Kidney (tissue), 14 donors: ENCODE results near the gene SSBP4. TPM values are rescaled to one million over a fixed set of nuclear protein-coding genes. Genes with fewer than 3 reads are reported as not detected.

Source experiments
- DNase-seq, 5 donors: peaks; one replicate each; pipeline ENCODE4 v3.0.0-alpha.2; 2013 to 2020
- FAIRE-seq: peaks from 2 replicates; lab custom pipeline; 2012; peaks lifted over from hg19 to GRCh38; lab: Jason Lieb, UNC
- H3K27ac ChIP-seq, 2 donors: one replicate each; pipeline ENCODE4 v1.7.0; 2013; ENCODE audit warnings: low read depth in 2 of 2, low read length in 2 of 2, inconsistent platforms in 1 of 2
- H3K27me3 ChIP-seq: one replicate; pipeline ENCODE4 v1.7.1; 2013; ENCODE audit warnings: low read length, inconsistent platforms; ENCODE audit not compliant: control insufficient read depth, insufficient read depth
- H3K36me3 ChIP-seq, 3 donors: one replicate each; pipeline versions ENCODE4 v1.7.0 to v1.7.1; 2013; ENCODE audit warnings: low read length in 3 of 3, control low read depth in 1 of 3, inconsistent platforms in 1 of 3; ENCODE audit not compliant: insufficient read depth in 3 of 3, control insufficient read depth in 2 of 3
- H3K4me1 ChIP-seq, 3 donors: one replicate each; pipeline versions ENCODE4 v1.7.0 to v1.7.1; 2013; ENCODE audit warnings: low read length in 3 of 3, inconsistent platforms in 1 of 3, low read depth in 1 of 3; ENCODE audit not compliant: control insufficient read depth in 2 of 3, insufficient read depth in 2 of 3
- H3K4me3 ChIP-seq, 3 donors: one replicate each; pipeline versions ENCODE4 v1.7.0 to v1.8.1; 2013; ENCODE audit warnings: low read length in 3 of 3, control low read depth in 1 of 3, inconsistent platforms in 1 of 3
- H3K9ac ChIP-seq, 3 donors: one replicate each; pipeline versions ENCODE4 v1.7.0 to v1.7.1; 2013; ENCODE audit warnings: low read length in 3 of 3, control low read depth in 1 of 3, inconsistent platforms in 1 of 3
- H3K9me3 ChIP-seq, 3 donors: one replicate each; pipeline versions ENCODE4 v1.7.0 to v1.7.1; 2013; ENCODE audit warnings: low read length in 3 of 3, control low read depth in 1 of 3, inconsistent platforms in 1 of 3; ENCODE audit not compliant: control insufficient read depth in 2 of 3, insufficient read depth in 1 of 3
- CTCF ChIP-seq: IDR thresholded peaks from 3 replicates; pipeline ENCODE4 v1.5.1; 2012; ENCODE audit warnings: mild to moderate bottlenecking, moderate library complexity, borderline replicate concordance; ENCODE audit not compliant: insufficient read depth; ENCODE audit errors: extremely low read depth
- intact Hi-C: fragments of 100-400 bp; cut with DNase I; formaldehyde crosslinking; loops from one replicate; pipeline ENCODE4 v1.11.1; 2022
- polyA plus RNA-seq: library from polyadenylated mRNA; stranded (reverse); fragments of 350-450 nt; fragmentation: Illumina TruSeq; extraction: RNeasy Lipid Tissue Mini Kit (QIAGEN cat#74804); gene quantifications from one replicate; pipeline ENCODE4 v1.2.3, GENCODE V29; 2014; ENCODE audit warnings: low read depth, low replicate concordance; ENCODE audit not compliant: insufficient read depth
- total RNA-seq: library from RNA; stranded (reverse); fragmentation: NEBNext Ultra II Directional; extraction: Animal tissue kit (Norgen Biotek cat#: 25700); gene quantifications from one replicate; pipeline ENCODE4 v1.2.1, GENCODE V29; 2021
- donor health status: control.
- donor health status: control.
- donor health status: control.
- donor health status: control.
- donor health status: control.
- donor health status: DM: yes; HTN: yes; CAD: no.
- donor health status: Normal renal cell carcinoma (clear cell type).

SSBP4 gene
- total and polyA plus RNA-seq, 2 donors from 2014 or later: 64.9 to 74.9 TPM

- TF ChIP-seq CTCF: no peak
- Histone ChIP-seq H3K36me3 (peaks cover 0 to 22% (median 20%) of the 10 kb centered on the region in 3 donors), H3K27me3 (no peaks in the 10 kb centered on the region), H3K9me3 (no peaks in the 10 kb centered on the region), H3K27ac (peak overlapping the region; percentile 45 to 66), H3K4me1 (peaks cover 0 to 63% (median 36%) of the 10 kb centered on the region in 3 donors), H3K9ac (peak overlapping the region in 1 of 3 donors; percentile 10), H3K4me3 (no peak overlapping the region)
- intact Hi-C loops: no loop called here
- DNase-seq: peak in 3 of 5 donors; percentile 17 to 91 (median 74)
- no peak for FAIRE-seq
Observed at GRCh38 chr19:18464646-18465045, 45.4 kb downstream of the SSBP4 start.

- DNase-seq: peak in 1 of 5 donors; percentile 80
- no peak overlapping the region for H3K4me3 ChIP-seq
Observed at GRCh38 chr19:18465214-18465963, 46.2 kb downstream of the SSBP4 start.

GRCh38 chr19:18465964-18466339 lies 46.8 kb downstream of the SSBP4 start:
- no peak for DNase-seq
- intact Hi-C loops: no loop called here
- no peak overlapping the region for H3K4me3 ChIP-seq
- peak overlapping the region in 1 of 2 donors; percentile 66 for H3K27ac ChIP-seq
- H3K27me3 ChIP-seq: no peaks in the 10 kb centered on the region
- no peaks in the 10 kb centered on the region for H3K9me3 ChIP-seq
- peaks cover 0 to 64% (median 38%) of the 10 kb centered on the region in 3 donors for H3K4me1 ChIP-seq
- no peak overlapping the region for H3K9ac ChIP-seq
- peaks cover 0 to 15% (median 9%) of the 10 kb centered on the region in 3 donors for H3K36me3 ChIP-seq
- FAIRE-seq: no peak
- no peak for TF ChIP-seq CTCF

More at GRCh38 chr19:18465214-18465963, 46.2 kb downstream of the SSBP4 start:
- no peaks in the 10 kb centered on the region for H3K9me3 ChIP-seq
- H3K36me3 ChIP-seq: peaks cover 0 to 20% (median 15%) of the 10 kb centered on the region in 3 donors
- H3K9ac ChIP-seq: peak overlapping the region in 1 of 3 donors; percentile 30
- no peaks in the 10 kb centered on the region for H3K27me3 ChIP-seq
- peak overlapping the region; percentile 45 to 66 for H3K27ac ChIP-seq
- intact Hi-C loops: no loop called here
- peaks cover 0 to 65% (median 37%) of the 10 kb centered on the region in 3 donors for H3K4me1 ChIP-seq
- no peak for FAIRE-seq
- TF ChIP-seq CTCF: no peak
